Measurements from ENCODE around the gene NEXMIF. TPM values are rescaled to one million over a fixed set of nuclear protein-coding genes. Genes with fewer than 3 reads are reported as not detected.

NEXMIF gene
- total and polyA plus RNA-seq, 9 of the 15 experiments (the other 6 are each of a cell fraction or from before 2014, with no cell fraction given), result not detected

GRCh38 chrX:74902806-74903205 lies 22.4 kb downstream of the NEXMIF start:
- ATAC-seq, result no peak
- in situ Hi-C loops (cut with MboI), result no loop called here
- TF ChIP-seq HMGN3 (IDR thresholded peaks at IDR 0.05; ENCODE audit: borderline replicate concordance, extremely low read depth, insufficient read length, low read depth, low read length) (no peak), ZNF197 (CRISPR knock-in tag; IDR thresholded peaks at IDR 0.05; ENCODE audit: low read depth) (no peak), RBM15 (IDR thresholded peaks at IDR 0.05; ENCODE audit: insufficient read depth, low read length) (no peak), JUNB (CRISPR knock-in tag; conservative IDR thresholded peaks at IDR 0.05) (no peak), PML (IDR thresholded peaks at IDR 0.05; ENCODE audit: low read length) (no peak), ZBED1 (IDR thresholded peaks at IDR 0.05) (no peak), ZBTB43 (CRISPR knock-in tag; IDR thresholded peaks at IDR 0.05) (no peak), ZFP1 (CRISPR knock-in tag; IDR thresholded peaks at IDR 0.05) (no peak), RBBP5 (IDR thresholded peaks at IDR 0.05; ENCODE audit: borderline replicate concordance, insufficient read depth, low read length, poor library complexity, severe bottlenecking) (no peak), NEUROD1 (IDR thresholded peaks at IDR 0.05; ENCODE audit: borderline replicate concordance, low read depth, low read length, partially characterized antibody) (no peak), BRD9 (IDR thresholded peaks at IDR 0.05; ENCODE audit: low read depth, partially characterized antibody) (no peak), ATF3 (IDR thresholded peaks at IDR 0.05) (no peak), ATF3 (CRISPR knock-in tag; conservative IDR thresholded peaks at IDR 0.05) (no peak), ETV1 (tag; conservative IDR thresholded peaks at IDR 0.05; ENCODE audit: low read depth) (no peak), TCF15 (CRISPR knock-in tag; IDR thresholded peaks at IDR 0.05) (no peak), FOXA1 (IDR thresholded peaks at IDR 0.05; ENCODE audit: borderline replicate concordance) (no peak), MCM5 (IDR thresholded peaks at IDR 0.05; ENCODE audit: low read depth) (no peak), ZBTB5 (IDR thresholded peaks at IDR 0.05) (no peak), EP300 (IDR thresholded peaks at IDR 0.05; ENCODE audit: low read length) (no peak), TCF3 (CRISPR knock-in tag; IDR thresholded peaks at IDR 0.05) (no peak)

More at GRCh38 chrX:74902806-74903205, 22.4 kb downstream of the NEXMIF start:
- DNase-seq (ENCODE audit: extremely low read depth in 1 of 4, low spot score in 3 of 4), result no peak
- Histone ChIP-seq H4K20me1 (replicated peaks; ENCODE audit: control insufficient read depth, insufficient read depth, low read length) (no peaks in the 10 kb centered on the region), H3K27me3 (ENCODE audit: control insufficient read depth in 2 of 2, insufficient read depth in 2 of 2, low read length in 2 of 2) (no peaks in the 10 kb centered on the region), H3K9me1 (ENCODE audit: control insufficient read depth, insufficient read depth, low read length) (no peaks in the 10 kb centered on the region), H3K4me2 (ENCODE audit: insufficient read depth, low read length) (no peak overlapping the region), H3K9ac (ENCODE audit: insufficient read depth in 1 of 2, low read depth in 2 of 2, low read length in 2 of 2) (no peak overlapping the region), H3K79me2 (ENCODE audit: control insufficient read depth, insufficient read depth, low read length) (no peaks in the 10 kb centered on the region), H2AFZ (ENCODE audit: low read depth, low read length) (no peak overlapping the region), H3K27ac (ENCODE audit: extremely low read depth, low read depth, low read length) (no peak overlapping the region), H3K36me3 (ENCODE audit: control insufficient read depth, insufficient read depth, low read length) (no peaks in the 10 kb centered on the region), H3K9me3 (replicated peaks; ENCODE audit: control insufficient read depth, insufficient read depth, low read depth, low read length) (no peaks in the 10 kb centered on the region), H3K4me3 (no peak overlapping the region), H3K4me1 (replicated peaks in 1 of 2; ENCODE audit: control insufficient read depth in 2 of 2, insufficient read depth in 2 of 2, low read length in 2 of 2) (no peaks in the 10 kb centered on the region)
- POLR2A ChIA-PET, result interaction anchor here (0.8 kb wide), 1 partner anchor 15 kb away, joined by 3 read pairs; no protein-coding TSS in a partner anchor
- WGBS (ENCODE audit: insufficient coverage, low coverage, missing lambda C conversion rate), result 0% methylated on average over 2 of the region's 2 CpGs
- no TSS peak for BruUV-seq (replicated peaks)
- no peak for FAIRE-seq
- CTCF ChIA-PET (ENCODE audit: low intra/inter-chr PET ratio), result no interaction called here
- intact Hi-C loops (cut with micrococcal nuclease), result no loop called here

All from K562 (cell line).